Astrocyte (in vitro differentiated cells and primary cell): ENCODE results near the gene ACOT4.
A peak's percentile ranks its signal among the peaks of the same experiment; 100 is the strongest.

ENCODE experiments used
- EZH2 ChIP-seq: IDR thresholded peaks from 2 replicates; pipeline ENCODE4 v1.6.1; 2012; ENCODE audit warnings: mild to moderate bottlenecking, low read length, inconsistent platforms; ENCODE audit not compliant: insufficient read depth
- TF ChIP-seq, protein P1 (sequence below): IDR thresholded peaks from 2 replicates; pipeline ENCODE4 v1.5.1; 2011; ENCODE audit warnings: low read depth, mild to moderate bottlenecking, inconsistent platforms, low read length, moderate library complexity; ENCODE audit not compliant: insufficient read depth

DNA sequence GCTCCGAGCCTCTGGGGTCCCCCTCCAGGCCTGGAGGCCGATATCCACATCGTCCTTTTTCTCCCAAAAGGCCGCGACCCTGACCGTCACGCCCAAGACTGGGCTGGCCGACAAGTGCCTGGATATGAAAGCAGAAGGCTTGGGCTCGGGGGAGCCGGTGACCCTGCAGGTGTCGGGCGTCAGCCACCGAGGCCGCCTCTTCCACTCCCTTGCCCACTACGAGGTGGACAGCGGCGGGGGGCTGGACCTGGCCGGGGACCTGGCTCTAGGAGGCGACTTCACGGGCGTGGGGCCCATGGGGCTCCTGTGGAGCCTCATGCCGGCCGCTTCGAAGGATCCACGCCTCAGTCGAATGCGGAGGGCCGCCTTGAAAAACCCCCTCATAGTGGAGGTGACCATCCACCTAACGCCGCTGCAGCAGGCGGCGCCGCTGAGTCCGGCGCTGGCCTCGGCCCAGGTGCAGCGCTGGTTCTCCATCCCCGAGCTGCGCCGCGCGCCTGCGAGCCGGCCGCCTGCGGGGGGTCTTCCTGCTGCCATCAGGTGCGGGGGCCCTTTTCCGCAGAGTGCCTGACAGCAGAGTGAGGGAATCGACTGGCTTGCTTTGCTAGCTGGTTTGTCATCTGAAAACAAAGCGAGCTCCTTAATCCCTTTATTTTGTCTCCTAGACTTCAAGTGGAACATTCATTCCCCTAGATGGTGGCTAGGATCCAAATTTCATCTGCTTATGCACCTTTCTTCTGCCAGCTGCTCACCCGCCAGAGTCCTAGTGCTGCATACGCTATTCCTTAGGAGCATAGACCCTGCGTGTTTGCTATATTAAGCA is 42.5 kb downstream of the ACOT4 start:
- TF ChIP-seq, protein P1, sequence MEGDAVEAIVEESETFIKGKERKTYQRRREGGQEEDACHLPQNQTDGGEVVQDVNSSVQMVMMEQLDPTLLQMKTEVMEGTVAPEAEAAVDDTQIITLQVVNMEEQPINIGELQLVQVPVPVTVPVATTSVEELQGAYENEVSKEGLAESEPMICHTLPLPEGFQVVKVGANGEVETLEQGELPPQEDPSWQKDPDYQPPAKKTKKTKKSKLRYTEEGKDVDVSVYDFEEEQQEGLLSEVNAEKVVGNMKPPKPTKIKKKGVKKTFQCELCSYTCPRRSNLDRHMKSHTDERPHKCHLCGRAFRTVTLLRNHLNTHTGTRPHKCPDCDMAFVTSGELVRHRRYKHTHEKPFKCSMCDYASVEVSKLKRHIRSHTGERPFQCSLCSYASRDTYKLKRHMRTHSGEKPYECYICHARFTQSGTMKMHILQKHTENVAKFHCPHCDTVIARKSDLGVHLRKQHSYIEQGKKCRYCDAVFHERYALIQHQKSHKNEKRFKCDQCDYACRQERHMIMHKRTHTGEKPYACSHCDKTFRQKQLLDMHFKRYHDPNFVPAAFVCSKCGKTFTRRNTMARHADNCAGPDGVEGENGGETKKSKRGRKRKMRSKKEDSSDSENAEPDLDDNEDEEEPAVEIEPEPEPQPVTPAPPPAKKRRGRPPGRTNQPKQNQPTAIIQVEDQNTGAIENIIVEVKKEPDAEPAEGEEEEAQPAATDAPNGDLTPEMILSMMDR = peak; percentile 9
- TF ChIP-seq EZH2 = no peak
